IPS DF 4.7 (cell line): ENCODE data around the gene PIGU.
"Not testable (repeated sequence)": the region's sequence is repeated elsewhere in the genome, so short reads cannot be mapped to it uniquely, and the experiment has no call there.

Experiments used
- DNase-seq: peaks from one replicate; pipeline ENCODE4 v3.0.0-alpha.2; 2013; ENCODE audit warnings: low spot score; ENCODE audit errors: extremely low read depth

The PIGU gene

GRCh38 chr20:34706912-34707784, 30.3 kb upstream of the PIGU start:
- DNase-seq, result no peak

- DNase-seq, result no peak
Measured at GRCh38 chr20:34706302-34706875, 29.5 kb upstream of the PIGU start.

GRCh38 chr20:34705397-34706301, 28.8 kb upstream of the PIGU start:
- DNase-seq, result no peak

GRCh38 chr20:34705008-34705396, 28.1 kb upstream of the PIGU start:
- no peak for DNase-seq

- DNase-seq, result no peak
Measured at GRCh38 chr20:34704177-34705007, 27.5 kb upstream of the PIGU start, which contains the start of gene TP53INP2. TP53INP2 (plus strand) TSS chr20:34704344; CDS start chr20:34708740, 4,396 bp downstream.

- DNase-seq, result no peak
Measured at GRCh38 chr20:34703424-34704176, 26.7 kb upstream of the PIGU start.

GRCh38 chr20:34703061-34703423, 26.1 kb upstream of the PIGU start:
- DNase-seq, result no peak

- no peak for DNase-seq
Measured at GRCh38 chr20:34701405-34702085, 24.7 kb upstream of the PIGU start.

GRCh38 chr20:34693414-34693813, 16.5 kb upstream of the PIGU start:
- DNase-seq, result no peak

- no peak for DNase-seq
Measured at GRCh38 chr20:34691838-34692237, 14.9 kb upstream of the PIGU start.

- no peak for DNase-seq
Measured at GRCh38 chr20:34689486-34689885, 12.6 kb upstream of the PIGU start.

GRCh38 chr20:34683667-34684066, 6.8 kb upstream of the PIGU start:
- DNase-seq, result no peak

GRCh38 chr20:34680586-34681175, 3.8 kb upstream of the PIGU start:
- DNase-seq, result no peak

GRCh38 chr20:34675993-34676641, 775 bp downstream of the PIGU start:
- DNase-seq, result no peak

GRCh38 chr20:34675561-34675960, 1.3 kb downstream of the PIGU start:
- no peak for DNase-seq

GRCh38 chr20:34673412-34673811, 3.5 kb downstream of the PIGU start:
- no peak for DNase-seq

GRCh38 chr20:34669094-34669493, 7.8 kb downstream of the PIGU start:
- no peak for DNase-seq

- DNase-seq, result not testable (repeated sequence)
Measured at GRCh38 chr20:34664751-34665150, 12.1 kb downstream of the PIGU start.
